DOHH2 (cell line): ENCODE measurements around the gene ZFAND3.

ENCODE experiments used
- H3F3A ChIP-seq: fragments of 200-600 bp; sonication (generic), shearing (Covaris generic); 2 replicates; pipeline ENCODE4 v1.6.0; 2016; ENCODE audit warnings: antibody characterized with exemption, mild to moderate bottlenecking; ENCODE audit not compliant: control insufficient read depth, insufficient read depth
- H3K27ac ChIP-seq: fragments of 200-600 bp; sonication (generic); 2 replicates; pipeline ENCODE4 v1.5.1; 2014; ENCODE audit warnings: low read depth, mild to moderate bottlenecking, low read length, moderate library complexity
- H3K27me3 ChIP-seq: fragments of 200-600 bp; sonication (generic); 2 replicates; pipeline ENCODE4 v1.6.1; 2014; ENCODE audit warnings: mild to moderate bottlenecking, low read length, mixed read lengths; ENCODE audit not compliant: control insufficient read depth
- H3K36me3 ChIP-seq: fragments of 200-600 bp; sonication (generic); 2 replicates; pipeline ENCODE4 v1.6.1; 2014; ENCODE audit warnings: mild to moderate bottlenecking, low read length, moderate library complexity, mixed read lengths; ENCODE audit not compliant: control insufficient read depth
- H3K4me1 ChIP-seq: fragments of 200-600 bp; sonication (generic); 2 replicates; pipeline ENCODE4 v1.6.1; 2014; ENCODE audit warnings: mild to moderate bottlenecking, low read length, mixed read lengths; ENCODE audit not compliant: control insufficient read depth
- H3K4me2 ChIP-seq: fragments of 200-600 bp; sonication (generic); 2 replicates; pipeline ENCODE4 v1.6.0; 2014; ENCODE audit warnings: mild to moderate bottlenecking, low read length, moderate library complexity
- H3K4me3 ChIP-seq: fragments of 200-600 bp; sonication (generic); 2 replicates; pipeline ENCODE4 v1.5.1; 2014; ENCODE audit warnings: mild to moderate bottlenecking, low read length, mixed read lengths
- H3K79me2 ChIP-seq: fragments of 200-600 bp; sonication (generic); 2 replicates; pipeline ENCODE4 v1.6.1; 2014; ENCODE audit warnings: mild to moderate bottlenecking, low read length, mixed read lengths; ENCODE audit not compliant: control insufficient read depth
- H3K9me2 ChIP-seq: fragments of 200-600 bp; sonication (generic); replicated peaks from 2 replicates; pipeline ENCODE4 v1.6.1; 2014; ENCODE audit warnings: mild to moderate bottlenecking, low read length, mixed read lengths; ENCODE audit not compliant: control insufficient read depth
- H3K9me3 ChIP-seq: fragments of 200-600 bp; sonication (generic); 2 replicates; pipeline ENCODE4 v1.6.1; 2014; ENCODE audit warnings: antibody characterized with exemption, low read length, mixed read lengths; ENCODE audit not compliant: control insufficient read depth, insufficient read depth
- H4K20me1 ChIP-seq: fragments of 200-600 bp; sonication (generic); 2 replicates; pipeline ENCODE4 v1.6.0; 2014; ENCODE audit warnings: low read depth, mild to moderate bottlenecking, antibody characterized with exemption, low read length, moderate library complexity; ENCODE audit not compliant: control insufficient read depth, insufficient read depth
- EZH2phosphoT487 ChIP-seq: fragments of 200-600 bp; sonication (generic); IDR thresholded peaks from 2 replicates; pipeline ENCODE4 v1.6.1; 2017; ENCODE audit warnings: borderline replicate concordance, mild to moderate bottlenecking, antibody characterized with exemption, low read length, moderate library complexity, mixed read lengths
- TF ChIP-seq, protein P1 (sequence below): fragments of 200-600 bp; sonication (generic); IDR thresholded peaks from one replicate; pipeline ENCODE4 v1.5.1; 2014; ENCODE audit warnings: antibody characterized with exemption, mild to moderate bottlenecking, low read depth, low read length; ENCODE audit not compliant: poor library complexity, severe bottlenecking

Gene ZFAND3

DNA sequence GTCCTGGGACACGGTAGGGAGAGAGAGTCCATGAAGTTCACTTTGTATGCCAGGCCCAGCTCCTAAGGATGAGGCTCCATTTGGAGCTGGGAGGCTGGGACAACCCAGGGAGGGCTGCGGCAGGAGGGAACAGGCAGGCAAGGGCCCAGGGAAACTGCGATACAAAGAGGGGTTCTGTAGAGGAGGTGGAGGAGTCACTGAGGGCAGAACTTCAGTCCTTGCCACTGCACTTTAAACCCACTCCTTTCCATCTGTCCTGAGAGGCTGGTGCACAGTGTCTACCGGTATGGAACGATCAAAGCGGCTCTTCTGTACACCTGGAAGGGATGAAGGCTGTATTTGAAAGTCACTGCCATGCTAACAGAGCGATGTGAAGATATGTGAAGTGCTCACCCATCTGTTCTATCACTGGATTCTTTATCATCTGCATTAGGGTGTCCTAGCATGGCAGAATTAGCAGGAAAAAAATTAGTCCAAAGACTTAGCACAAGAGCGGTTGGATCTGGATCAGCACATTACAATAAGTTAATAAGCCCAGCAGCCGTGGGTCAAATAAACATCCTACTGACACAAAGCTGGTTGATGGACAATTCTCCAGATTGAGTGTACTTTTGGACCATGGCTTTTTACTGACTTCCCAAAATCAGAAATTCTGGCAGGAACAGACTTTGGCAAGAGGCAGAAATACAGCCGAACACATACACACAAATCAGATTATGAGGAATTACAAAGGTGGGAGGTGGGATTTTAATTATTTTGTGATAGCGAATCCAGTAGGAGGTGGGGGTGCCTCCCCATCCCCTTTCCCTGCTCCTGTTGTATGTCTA is 20.9 kb upstream of the ZFAND3 start:
- H3K27me3 ChIP-seq = peaks cover 6% of the 10 kb centered on the region; the same call in 1 of the 2 replicates
- no peaks in the 10 kb centered on the region for H3K9me3 ChIP-seq
- H3K36me3 ChIP-seq = no peaks in the 10 kb centered on the region
- no peaks in the 10 kb centered on the region for H3K79me2 ChIP-seq
- H3K4me1 ChIP-seq = no peaks in the 10 kb centered on the region
- no peak overlapping the region for H3K4me3 ChIP-seq
- H3F3A ChIP-seq = no peaks in the 10 kb centered on the region
- no peaks in the 10 kb centered on the region for H3K9me2 ChIP-seq
- no peak overlapping the region for H3K4me2 ChIP-seq
- TF ChIP-seq EZH2phosphoT487 = no peak
- TF ChIP-seq, protein P1, sequence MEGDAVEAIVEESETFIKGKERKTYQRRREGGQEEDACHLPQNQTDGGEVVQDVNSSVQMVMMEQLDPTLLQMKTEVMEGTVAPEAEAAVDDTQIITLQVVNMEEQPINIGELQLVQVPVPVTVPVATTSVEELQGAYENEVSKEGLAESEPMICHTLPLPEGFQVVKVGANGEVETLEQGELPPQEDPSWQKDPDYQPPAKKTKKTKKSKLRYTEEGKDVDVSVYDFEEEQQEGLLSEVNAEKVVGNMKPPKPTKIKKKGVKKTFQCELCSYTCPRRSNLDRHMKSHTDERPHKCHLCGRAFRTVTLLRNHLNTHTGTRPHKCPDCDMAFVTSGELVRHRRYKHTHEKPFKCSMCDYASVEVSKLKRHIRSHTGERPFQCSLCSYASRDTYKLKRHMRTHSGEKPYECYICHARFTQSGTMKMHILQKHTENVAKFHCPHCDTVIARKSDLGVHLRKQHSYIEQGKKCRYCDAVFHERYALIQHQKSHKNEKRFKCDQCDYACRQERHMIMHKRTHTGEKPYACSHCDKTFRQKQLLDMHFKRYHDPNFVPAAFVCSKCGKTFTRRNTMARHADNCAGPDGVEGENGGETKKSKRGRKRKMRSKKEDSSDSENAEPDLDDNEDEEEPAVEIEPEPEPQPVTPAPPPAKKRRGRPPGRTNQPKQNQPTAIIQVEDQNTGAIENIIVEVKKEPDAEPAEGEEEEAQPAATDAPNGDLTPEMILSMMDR = no peak
- no peaks in the 10 kb centered on the region for H4K20me1 ChIP-seq
- no peak overlapping the region for H3K27ac ChIP-seq

DNA sequence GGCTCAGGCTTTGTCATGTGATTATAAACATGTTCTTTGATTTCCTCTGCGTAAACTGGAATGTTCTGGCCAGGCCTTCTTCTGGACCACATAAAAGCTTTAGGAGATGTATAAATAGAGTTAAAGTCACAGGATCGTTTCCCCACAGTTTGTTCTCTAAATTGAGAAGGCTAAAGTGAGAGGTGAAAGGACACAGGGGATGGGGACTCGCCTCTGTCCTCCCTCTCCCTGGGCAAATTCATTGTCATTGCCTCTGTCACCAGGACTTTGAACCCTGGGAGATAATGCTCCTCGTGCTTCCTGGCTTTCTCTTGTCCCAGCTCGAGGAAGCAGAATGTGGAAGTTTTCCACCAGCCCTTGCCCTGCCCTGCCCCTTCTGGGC is 20.3 kb upstream of the ZFAND3 start:
- no peak overlapping the region for H3K4me3 ChIP-seq
- H3K4me2 ChIP-seq = no peak overlapping the region

DNA sequence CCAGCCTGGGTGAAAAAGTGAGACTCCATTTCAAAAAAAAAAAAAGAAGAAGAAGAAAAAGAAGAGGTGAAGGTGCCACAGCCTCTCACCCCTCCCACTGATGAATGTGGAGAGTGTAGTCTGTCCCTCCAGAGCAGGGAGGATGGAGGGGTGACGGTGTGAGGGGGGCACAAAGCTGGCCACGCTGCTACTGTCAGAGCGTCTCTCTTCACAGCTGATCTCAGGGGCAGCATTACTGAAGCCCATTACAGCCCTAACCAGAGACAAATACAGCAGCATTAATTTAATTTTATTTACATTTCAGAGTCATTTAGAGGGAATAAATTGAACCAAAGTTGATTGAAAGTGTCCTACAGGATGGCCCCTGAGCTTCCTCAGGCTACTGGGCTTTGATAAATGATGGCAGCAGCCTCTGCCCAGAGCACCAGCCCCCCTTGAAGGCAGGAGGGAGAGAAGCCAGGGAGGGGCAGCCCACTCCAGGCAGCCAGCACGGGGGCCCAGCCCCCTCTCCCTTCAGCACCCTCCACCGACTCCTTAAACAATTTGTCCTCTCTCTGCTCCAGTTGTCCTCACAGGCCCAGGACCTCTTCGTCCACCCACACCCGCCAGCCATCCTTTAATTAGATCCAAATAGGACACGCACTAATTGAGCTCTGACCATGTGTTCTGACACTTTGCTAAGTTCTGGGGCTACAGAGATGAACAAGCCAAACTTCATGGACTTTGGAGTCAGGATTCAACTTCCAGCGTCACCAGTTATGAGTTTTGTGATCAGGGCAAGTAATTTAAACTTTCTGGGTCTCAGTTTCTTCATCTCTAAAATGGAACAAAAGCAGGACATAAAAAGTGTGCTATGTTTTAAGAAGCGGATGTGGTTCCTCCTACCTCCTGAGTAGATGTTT is 18.6 kb upstream of the ZFAND3 start:
- Histone ChIP-seq H4K20me1 (no peaks in the 10 kb centered on the region), H3K4me2 (no peak overlapping the region), H3F3A (no peaks in the 10 kb centered on the region), H3K9me2 (no peaks in the 10 kb centered on the region), H3K36me3 (no peaks in the 10 kb centered on the region), H3K27ac (no peak overlapping the region), H3K9me3 (no peaks in the 10 kb centered on the region), H3K4me3 (no peak overlapping the region), H3K27me3 (peaks cover 11% of the 10 kb centered on the region), H3K4me1 (no peaks in the 10 kb centered on the region), H3K79me2 (no peaks in the 10 kb centered on the region)
- TF ChIP-seq, protein P1 = no peak
- TF ChIP-seq EZH2phosphoT487 = no peak

More for the DNA sequence above, 20.3 kb upstream of the ZFAND3 start:
- Histone ChIP-seq H4K20me1 (no peaks in the 10 kb centered on the region), H3K27me3 (peaks cover 6% of the 10 kb centered on the region; the same call in 1 of the 2 replicates), H3K9me2 (no peaks in the 10 kb centered on the region), H3K9me3 (no peaks in the 10 kb centered on the region), H3K27ac (no peak overlapping the region), H3K36me3 (no peaks in the 10 kb centered on the region), H3K79me2 (no peaks in the 10 kb centered on the region), H3K4me1 (no peaks in the 10 kb centered on the region), H3F3A (no peaks in the 10 kb centered on the region)
- no peak for TF ChIP-seq EZH2phosphoT487
- TF ChIP-seq, protein P1 = no peak
